HG02798 (cell line): ENCODE results near the gene PLCL2.

Experiments
- ATAC-seq: cut with Tn5 transposase; IDR thresholded peaks from one replicate; pipeline ENCODE4 v1.9.1; 2021; ENCODE audit warnings: mild to moderate bottlenecking; ENCODE audit not compliant: unreplicated experiment, poor library complexity

PLCL2 gene

DNA sequence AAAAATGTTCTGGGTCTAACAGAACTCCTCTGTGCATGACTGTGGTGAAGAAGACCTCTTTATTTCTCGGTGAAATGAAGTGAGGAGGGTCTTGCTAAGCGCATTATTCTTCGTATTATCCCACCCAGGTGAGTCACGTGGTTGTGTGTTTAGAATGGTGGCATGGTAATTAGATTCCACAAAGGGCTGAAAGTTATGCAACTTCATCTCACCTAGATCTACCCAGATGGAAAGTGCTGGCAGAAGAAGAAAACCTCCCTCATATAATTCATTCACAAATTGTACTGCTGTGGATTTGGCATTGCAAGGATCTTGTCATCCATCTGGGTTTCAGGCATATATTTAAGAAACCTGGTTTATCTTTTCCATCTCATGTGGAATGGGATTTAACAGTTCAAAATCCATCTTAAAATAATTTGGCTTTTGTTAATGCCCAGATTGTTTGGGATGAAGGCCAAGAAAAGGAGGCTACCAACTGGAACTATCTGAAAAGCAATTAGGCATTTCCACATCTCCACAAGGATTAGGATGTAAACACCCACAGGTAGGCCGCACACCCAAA, 175.3 kb downstream of the PLCL2 start:
- ATAC-seq: no peak

DNA sequence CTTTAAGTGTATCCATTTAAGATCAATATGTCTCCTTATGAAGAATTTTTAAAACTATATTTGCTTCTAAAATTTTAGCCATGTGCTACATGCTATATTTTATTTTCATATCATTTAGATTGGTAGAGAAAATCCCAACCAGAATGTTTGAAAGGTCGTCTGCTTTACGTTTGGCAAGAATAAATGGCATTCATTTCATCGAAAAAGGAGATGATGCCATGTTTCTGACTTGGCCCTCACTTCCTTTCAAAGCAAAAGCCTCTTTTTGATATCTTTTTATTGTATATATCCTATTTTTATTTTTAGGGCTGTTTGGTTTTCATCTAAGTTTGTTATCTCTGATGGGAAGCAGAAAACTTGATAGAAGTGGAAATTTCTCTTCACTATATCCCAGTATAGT, 176.2 kb downstream of the PLCL2 start:
- ATAC-seq: no peak

DNA sequence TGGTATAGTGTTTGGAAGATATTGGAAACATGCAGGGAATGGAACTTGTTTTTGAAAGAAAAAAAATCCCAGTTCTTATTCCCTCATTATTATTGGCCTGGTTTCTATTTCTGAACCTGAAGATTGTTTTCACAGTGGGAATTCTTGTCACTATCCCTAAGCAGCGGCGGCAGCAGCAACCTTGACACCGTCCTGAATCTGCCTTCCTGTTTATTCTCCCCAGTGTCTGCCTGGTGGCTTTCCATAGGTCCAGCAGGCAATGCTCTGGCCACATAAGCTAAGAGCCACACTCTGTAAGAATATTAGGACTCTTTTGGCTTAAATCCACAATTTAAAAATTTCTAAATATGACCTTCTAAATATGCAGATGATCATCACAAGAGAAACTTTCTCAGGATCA, 178.0 kb downstream of the PLCL2 start:
- no peak for ATAC-seq

DNA sequence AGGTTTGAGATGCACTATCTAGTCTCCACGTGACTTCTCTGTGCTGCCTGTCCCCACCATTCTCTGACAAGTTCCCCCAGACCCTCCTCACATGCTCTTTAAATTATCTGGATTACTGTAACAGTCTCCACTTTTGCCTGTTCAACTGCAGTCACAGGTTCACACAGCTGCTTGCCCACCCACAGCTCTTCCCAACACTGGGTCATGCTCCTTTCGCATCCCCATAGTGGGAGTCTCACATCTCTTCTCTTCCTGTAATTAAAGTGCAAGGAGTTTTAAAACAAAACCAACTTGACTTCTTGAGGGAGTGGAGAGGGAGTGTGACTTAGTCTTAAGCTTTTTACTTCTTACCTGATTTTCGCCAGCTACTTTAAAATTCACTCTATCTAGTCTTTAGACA, 178.8 kb downstream of the PLCL2 start:
- ATAC-seq: no peak

DNA sequence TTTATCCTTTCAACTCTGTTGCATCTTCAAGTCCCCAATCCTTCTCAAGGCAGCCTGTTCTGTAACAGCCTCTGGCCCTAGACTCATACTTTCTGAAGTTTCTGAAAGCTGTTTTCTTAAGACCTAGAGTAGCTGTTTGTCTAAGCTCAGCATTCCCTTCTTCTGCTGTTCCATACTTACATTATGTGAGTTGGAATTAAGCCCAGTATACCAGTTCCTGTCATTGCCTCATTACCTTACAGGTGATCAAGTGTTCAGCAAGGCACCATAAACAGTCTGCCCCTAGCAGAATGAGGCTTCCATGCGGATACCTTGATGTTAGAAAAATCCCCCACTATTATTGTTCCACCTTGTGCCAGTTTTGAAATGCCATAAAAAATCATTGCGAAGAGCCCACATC, 180.6 kb downstream of the PLCL2 start:
- no peak for ATAC-seq

DNA sequence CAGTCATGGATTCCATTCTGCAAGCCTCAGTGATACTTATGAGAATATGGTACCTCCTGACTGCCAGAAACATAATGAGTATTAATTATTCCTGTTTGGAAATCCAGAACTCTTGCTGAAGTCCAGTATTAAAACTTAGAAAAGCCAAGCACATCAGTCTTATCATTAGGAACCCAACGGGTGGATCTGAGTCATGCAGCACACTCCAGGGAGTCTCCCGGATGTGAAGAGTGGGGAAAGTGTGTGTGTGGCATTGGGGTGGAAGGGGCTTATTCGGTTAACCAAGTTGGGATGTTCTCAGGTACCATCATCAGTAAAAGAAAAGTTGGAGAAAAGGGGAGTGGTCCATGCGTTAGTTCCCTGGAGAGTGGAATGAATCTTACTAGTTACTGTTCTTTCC, 181.1 kb downstream of the PLCL2 start:
- no peak for ATAC-seq

DNA sequence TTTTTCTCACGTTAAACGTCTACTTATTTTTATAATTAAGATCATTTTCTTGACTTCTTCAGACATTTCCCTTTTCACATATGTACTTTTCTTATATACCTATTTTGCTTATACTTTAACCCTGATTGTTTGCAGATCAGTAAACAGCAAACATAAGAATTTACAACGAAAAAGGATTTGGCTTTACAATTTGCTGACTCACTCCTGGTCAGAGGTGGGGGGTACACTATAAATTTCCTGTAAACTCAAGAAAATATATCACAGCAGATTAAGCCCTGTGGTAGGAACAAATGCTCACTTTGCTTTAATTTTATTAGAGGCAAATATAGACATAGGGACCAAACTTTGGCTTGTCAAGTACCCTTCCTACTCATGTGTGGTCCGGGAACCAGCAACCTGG, 185.0 kb downstream of the PLCL2 start:
- no peak for ATAC-seq

DNA sequence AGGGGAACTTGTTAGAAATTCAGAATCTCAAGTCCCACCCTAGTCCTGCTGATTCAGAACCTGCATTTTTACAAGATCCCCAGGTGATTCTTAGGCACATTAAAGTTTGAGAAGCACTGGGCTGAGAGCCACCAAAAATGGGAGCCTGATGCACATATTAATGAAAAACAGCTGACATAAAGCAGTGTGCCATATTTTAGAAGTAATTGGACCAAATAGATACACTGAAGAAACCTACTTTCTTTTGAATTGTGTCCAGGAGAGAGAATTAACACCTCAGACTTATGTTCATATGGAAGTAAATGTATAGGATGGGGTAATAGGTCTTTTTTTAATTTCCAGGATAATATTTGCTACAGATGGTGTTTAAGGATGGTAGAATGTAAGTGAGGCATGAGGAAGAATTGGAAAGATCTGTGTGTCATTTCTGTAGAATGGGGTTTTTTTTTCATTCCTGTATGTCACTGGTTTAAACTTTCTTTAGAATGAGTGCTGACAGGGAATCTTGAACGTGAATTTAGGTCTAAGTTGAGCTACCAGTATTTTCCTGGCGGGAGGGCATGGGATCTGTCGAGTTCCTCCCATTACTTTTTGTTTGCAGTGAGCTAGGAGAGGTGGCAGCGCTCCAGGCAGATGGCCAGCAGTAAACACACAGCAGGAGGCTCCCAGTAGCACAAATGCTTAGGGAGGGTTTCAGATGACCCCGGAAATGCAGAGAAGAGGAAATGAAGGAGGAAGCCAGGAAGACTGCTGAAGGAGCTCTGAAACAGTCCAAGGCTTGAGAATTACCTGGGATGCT, 185.6 kb downstream of the PLCL2 start:
- no peak for ATAC-seq

DNA sequence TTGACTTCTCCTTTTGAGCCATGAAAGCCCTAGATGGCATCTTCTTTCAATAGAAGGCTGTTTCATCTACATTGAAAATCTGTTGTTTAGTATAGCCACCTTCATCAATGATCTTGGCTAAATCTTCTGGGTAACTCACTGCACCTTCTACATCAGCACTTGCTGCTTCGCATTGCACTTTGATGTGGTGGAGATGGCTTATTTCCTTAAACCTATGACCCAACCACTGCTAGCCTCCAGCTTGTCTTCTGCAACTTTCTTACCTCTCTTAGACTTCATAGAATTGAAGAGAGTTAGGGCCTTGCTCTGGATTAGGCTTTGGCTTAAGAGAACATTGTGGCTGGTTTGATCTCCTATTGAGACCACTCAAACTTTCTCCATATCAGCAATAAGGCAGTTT, 189.8 kb downstream of the PLCL2 start:
- ATAC-seq: no peak

DNA sequence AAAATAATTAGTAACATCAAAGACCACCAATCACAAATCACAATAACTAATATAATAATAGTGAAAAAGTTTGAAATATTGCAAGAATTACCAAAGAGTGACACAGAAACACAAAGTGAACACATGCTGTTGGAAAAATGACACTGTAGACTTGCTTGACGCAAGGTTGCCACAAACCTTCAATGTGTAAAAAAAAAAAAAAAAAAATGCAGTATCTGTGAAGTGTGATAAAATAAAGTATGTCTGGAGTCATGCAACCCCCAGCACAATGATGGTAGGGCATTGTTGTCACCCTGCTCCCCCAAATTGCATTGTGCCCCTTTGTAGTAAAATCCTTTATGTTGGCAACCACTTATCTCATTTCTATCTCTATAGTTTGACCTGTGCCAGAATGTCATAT, 190.6 kb downstream of the PLCL2 start:
- no peak for ATAC-seq

DNA sequence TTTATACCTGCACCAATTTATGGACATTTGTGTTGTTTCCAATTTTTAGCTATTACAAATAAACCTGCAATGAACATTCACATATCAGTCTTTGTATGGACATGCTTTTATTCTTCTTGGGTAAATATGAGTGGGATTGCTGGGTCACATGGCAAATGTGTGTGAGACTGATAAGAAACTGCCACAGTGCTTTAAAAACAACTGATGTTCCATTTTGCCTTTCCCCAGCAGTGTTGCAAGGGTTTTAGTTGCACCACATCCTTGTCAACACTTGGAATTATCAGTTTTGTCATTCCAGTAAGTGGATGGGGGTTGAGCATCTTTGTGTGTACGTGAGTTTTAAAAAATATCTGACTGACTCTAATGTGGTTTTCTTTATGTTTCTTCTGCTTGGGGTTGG, 191.2 kb downstream of the PLCL2 start:
- ATAC-seq: no peak

DNA sequence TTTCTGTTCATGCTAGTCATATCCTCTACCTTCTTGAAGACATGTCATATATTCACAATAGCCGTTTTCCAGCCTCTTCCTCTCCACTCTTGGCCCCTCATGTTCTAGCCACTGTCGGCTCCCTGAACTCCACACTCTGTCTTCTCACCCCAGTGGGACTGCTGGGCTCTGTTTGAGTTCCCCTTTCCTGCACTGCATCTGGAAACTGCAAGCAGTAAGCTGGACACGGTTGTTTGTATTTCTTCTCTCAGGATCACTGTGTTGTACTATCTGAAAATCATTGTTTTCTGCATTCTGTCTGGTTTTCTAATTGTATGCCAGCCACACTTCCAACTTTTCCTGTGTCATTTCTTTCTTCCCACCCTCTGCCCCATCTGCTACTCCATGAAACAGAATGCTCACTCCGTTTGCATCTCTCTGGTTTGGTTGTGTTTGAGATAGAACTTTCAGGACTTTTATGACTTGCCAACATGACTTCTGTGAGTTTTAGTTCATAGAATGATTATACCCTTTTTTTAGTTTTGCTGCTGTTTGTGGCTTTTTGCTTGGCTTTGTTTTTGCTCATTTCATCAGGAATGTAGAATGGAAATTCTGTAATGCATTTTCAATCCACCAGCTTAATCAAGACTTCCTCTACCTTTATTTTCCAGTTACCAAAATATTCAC, 192.3 kb downstream of the PLCL2 start:
- no peak for ATAC-seq

DNA sequence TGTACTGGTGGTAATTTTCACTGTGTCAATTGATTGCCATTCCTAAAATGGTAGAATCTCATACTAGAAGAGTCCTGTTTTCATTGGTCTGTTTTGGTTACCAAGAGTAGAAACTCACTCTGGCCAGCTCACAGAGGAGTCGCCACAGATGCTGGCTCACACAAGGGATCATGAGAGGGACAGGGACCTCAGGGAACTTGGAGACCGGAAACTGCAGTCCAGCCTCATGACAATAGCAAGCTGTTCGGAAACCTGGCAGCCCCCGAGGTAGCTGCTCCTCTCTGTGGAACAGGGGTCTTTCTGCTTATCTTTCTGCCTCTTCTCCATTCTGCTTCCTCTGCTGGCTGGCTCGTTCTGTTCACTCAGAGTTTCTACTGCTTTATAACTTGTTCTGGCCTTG, 192.9 kb downstream of the PLCL2 start:
- ATAC-seq: no peak

DNA sequence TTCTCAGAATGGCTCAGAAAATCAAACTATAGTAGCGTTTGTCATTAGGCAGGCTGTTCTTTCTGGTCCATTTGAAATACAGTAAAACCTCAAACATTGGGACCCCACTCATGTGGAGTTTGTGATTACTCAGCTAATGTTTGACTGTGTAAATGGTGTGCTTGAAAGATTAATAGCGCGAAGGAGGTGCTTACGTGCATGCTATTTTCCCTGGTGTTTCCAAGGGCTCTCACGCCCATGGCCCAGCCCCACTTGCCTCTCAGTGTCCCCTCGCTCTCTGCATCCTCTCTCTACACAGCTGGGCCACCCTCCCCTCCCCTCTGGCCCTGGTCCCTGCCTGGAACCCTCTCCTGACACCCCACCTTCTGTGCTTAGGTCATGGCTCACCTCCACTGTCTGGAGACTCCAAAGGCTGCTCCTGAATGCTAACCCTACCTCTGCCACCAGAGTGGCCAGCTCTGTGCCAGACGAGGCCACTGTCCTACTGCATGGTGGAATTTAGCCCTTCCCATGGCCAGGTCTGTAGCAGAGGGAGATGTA, 194.2 kb downstream of the PLCL2 start:
- no peak for ATAC-seq

DNA sequence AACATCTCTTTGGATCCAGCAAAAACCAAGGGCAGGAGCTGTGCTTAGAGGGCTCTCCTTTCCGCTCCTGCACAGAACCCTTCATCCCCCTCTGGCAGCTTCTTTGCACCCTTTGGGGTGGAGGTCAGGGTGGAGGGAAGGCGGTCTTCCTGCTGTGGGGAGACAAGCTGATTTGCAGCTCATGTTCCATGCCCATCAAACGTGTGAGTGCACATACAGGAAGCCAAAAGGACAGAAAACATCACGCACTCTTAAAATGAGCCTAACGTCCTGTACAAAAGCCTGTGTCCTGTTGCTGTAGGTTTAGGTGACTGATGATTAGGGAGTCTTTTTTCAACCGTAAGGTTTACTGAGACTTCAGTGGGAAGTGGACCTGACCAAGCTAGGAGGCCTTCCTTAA, 195.2 kb downstream of the PLCL2 start:
- no peak for ATAC-seq

DNA sequence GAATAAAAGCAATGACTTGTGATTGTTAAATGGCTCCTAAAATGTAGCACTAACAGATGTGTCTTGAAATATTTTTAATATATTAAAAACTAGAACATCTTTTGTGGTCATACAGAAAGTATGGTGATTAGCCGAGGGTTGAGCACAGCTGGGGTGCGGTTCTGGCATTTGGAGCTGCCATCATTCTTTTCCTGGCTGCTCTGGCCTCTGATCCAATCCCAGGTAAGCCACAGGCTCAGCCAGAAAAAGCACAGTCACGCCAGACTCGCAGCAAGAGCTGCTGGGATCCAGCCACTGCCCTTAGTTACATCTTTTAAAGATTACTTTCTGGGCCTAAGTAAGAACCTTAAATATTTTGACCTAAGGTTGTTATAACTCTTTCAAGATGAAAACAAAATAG, 196.8 kb downstream of the PLCL2 start:
- no peak for ATAC-seq

DNA sequence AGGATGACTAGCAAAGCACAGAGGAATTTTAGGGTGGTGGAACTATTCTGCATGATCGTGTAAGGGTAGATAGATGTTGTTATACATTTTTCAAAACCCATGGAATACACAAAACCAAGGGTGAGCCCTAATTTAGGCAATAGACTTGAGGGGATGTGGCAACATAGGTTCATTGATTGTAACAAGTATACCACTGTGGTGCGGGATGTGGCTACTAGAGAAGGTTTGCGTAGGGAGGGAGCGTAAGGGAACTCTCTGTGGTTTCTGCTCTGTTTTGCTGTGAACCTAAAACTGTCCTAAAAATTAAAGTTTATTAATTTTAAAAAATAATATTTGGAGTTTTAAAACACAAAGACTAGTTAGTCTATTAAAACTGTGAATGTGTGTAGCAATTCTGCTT, 202.8 kb downstream of the PLCL2 start:
- ATAC-seq: no peak

DNA sequence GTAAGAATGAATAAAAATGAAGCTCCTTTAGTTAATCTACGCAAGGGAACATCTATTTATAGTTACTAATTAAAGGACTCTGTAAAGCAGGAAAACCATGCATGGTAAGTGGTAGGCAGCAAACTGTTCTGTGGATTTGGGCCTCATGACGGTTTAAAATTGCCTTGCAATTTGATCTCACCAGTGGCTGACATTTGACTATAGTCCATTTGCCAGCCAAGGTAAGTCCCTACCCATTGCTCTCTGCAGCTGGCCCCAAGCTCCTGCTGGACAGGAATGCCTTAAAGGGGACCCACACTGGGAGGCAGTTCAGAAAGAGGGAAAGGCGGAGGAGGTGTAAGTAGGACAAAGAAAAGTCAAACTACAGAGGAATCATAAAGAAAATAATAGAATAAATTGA, 203.3 kb downstream of the PLCL2 start:
- no peak for ATAC-seq

DNA sequence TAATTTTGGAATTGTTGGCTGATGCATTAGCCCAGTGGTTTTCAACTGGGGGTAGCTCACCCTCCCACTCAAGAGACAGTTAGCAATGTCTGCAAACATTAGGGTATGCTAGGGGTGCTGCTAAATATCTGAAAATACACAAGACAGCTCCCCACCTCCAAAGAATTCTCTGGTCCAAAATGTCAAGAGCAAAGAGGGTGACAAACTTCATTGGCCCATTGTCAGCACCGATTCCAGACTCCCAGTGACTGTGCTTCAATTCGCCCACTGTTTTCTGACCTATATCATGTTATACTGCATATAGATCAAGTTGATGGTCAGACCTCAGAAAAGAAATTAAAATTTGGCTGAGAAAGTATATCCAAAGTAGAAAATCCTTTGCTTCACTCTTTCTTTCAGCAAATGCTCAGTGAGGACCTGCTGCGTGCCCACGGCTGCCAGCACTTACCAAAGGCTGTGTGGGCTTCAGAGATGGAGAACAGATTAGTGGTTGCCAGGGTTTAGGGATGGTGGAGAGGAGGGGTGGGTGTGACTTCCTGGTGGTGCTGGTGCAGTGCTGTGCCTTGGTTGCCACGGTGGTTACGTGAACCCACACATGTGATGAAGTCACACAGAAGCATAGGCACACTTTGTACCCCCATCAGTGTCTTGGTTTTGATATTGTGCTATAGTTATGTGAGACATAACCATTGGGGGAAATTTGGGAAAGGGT, 204.0 kb downstream of the PLCL2 start:
- no peak for ATAC-seq

DNA sequence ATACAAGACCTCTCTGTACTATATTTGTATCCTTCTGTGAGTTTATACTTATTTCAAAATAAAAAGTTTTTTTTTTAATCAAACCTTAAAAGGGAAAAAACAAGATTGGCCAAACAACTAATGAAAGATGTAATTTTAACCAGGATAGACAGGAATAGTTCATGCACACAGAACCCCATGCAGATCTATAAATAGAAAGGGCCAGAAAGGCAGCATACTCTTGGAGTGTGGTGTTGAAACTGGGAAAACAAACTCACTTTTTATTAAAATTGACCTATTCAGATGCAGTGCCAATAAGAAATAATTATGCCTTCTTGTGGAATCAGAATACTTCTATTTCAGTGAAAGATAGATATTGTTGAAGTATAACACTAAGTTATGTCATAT, 204.6 kb downstream of the PLCL2 start:
- ATAC-seq: no peak
